GM12878 (cell line): Measurements from ENCODE around the gene STON2. TPM values are rescaled to one million over a fixed set of nuclear protein-coding genes. Genes with fewer than 3 reads are reported as not detected.

Experiments used
- ATAC-seq: fragments of 200-7000 bp; cut with Tn5 transposase; 3 replicates; pipeline ENCODE4 v1.9.1; 2020; ENCODE audit warnings: mild to moderate bottlenecking, moderate library complexity
- BruUV-seq: library from RNA; stranded (reverse); fragments of 400-500 nt; replicated peaks from 2 replicates; lab custom pipeline; 2021; lab: Mats Ljungman, UMichigan
- CTCF ChIA-PET: fragments of 300-600 bp; sonication (Branson Sonifier 250); formaldehyde crosslinking; extraction: SDS; loops from one replicate; lab custom pipeline; 2021; ENCODE audit warnings: inconsistent platforms; lab: Yijun Ruan, JAX
- POLR2A ChIA-PET: fragments of 350-600 bp; formaldehyde crosslinking; extraction: SDS; loops from one replicate; lab custom pipeline; 2021; ENCODE audit warnings: inconsistent platforms; lab: Charles Lee
- RAD21 ChIA-PET: fragments of 300-600 bp; sonication (Branson Sonifier 250); formaldehyde crosslinking; loops from one replicate; lab custom pipeline; 2023; ENCODE audit warnings: antibody characterized with exemption; ENCODE audit not compliant: unreplicated experiment; lab: Charles Lee
- SMC1A ChIA-PET: fragments of 300-600 bp; sonication (Branson Sonifier 250); formaldehyde crosslinking; loops from one replicate; lab custom pipeline; 2023; ENCODE audit not compliant: unreplicated experiment, uncharacterized antibody; lab: Charles Lee
- DNase-seq: peaks from one replicate; pipeline ENCODE4 v3.0.0-alpha.2; 2011; ENCODE audit warnings: low read depth, low spot score
- FAIRE-seq: peaks from 3 replicates; lab custom pipeline; 2011; peaks lifted over from hg19 to GRCh38; lab: Jason Lieb, UNC
- H2AFZ ChIP-seq: 2 replicates; pipeline ENCODE4 v1.6.0; 2011; ENCODE audit warnings: low read depth, low read length, control low read depth; ENCODE audit not compliant: control insufficient read depth
- H3K27ac ChIP-seq: 2 replicates; pipeline ENCODE4 v1.5.1; 2011; ENCODE audit warnings: control low read depth; ENCODE audit not compliant: control insufficient read depth, insufficient read depth
- H3K27me3 ChIP-seq, 2 experiments: replicated peaks in 1 of 2; 2 replicates each; pipeline versions ENCODE4 v1.6.0 to v1.6.1; 2011; ENCODE audit warnings: low read length in 1 of 2; ENCODE audit not compliant: control insufficient read depth in 2 of 2, insufficient read depth in 2 of 2
- H3K36me3 ChIP-seq, 2 experiments: 2 replicates each; pipeline ENCODE4 v1.5.1; 2011; ENCODE audit warnings: low read length in 1 of 2; ENCODE audit not compliant: control insufficient read depth in 2 of 2, insufficient read depth in 2 of 2
- H3K4me1 ChIP-seq: 2 replicates; pipeline ENCODE4 v1.6.1; 2011; ENCODE audit warnings: mild to moderate bottlenecking, low read length, moderate library complexity, mixed read lengths; ENCODE audit not compliant: control insufficient read depth, insufficient read depth
- H3K4me2 ChIP-seq: 2 replicates; pipeline ENCODE4 v1.6.0; 2011; ENCODE audit warnings: control low read depth; ENCODE audit not compliant: control insufficient read depth, insufficient read depth
- H3K4me3 ChIP-seq: fragments of 200-600 bp; sonication (generic); 2 replicates; pipeline ENCODE4 v1.5.1; 2016
- H3K79me2 ChIP-seq: 2 replicates; pipeline ENCODE4 v1.6.0; 2011; ENCODE audit warnings: low read length; ENCODE audit not compliant: control insufficient read depth, insufficient read depth
- H3K9ac ChIP-seq: 2 replicates; pipeline ENCODE4 v1.8.0; 2011; ENCODE audit warnings: low read length, control low read depth, mixed read lengths; ENCODE audit not compliant: control insufficient read depth, insufficient read depth
- H3K9me3 ChIP-seq: replicated peaks from 3 replicates; pipeline ENCODE4 v1.5.1; 2011; ENCODE audit warnings: mild to moderate bottlenecking, low read length; ENCODE audit not compliant: control insufficient read depth, insufficient read depth
- H4K20me1 ChIP-seq: 2 replicates; pipeline ENCODE4 v1.6.0; 2011; ENCODE audit not compliant: control insufficient read depth, insufficient read depth
- BCL3 ChIP-seq: IDR thresholded peaks from 2 replicates; pipeline ENCODE4 v1.6.1; 2011; ENCODE audit warnings: borderline replicate concordance, low read depth, mild to moderate bottlenecking, moderate library complexity, low read length; ENCODE audit not compliant: insufficient read depth, poor library complexity, severe bottlenecking
- CREB1 ChIP-seq: IDR thresholded peaks from 2 replicates; pipeline ENCODE4 v1.6.1; 2012; ENCODE audit warnings: low read depth, mild to moderate bottlenecking, inconsistent platforms
- CTCF ChIP-seq, 3 experiments: IDR thresholded peaks in 2 of 3; conservative IDR thresholded peaks in 1 of 3; 2 replicates each; pipeline ENCODE4 v1.5.1; 2011; ENCODE audit warnings: low read depth in 3 of 3, low read length in 3 of 3, mild to moderate bottlenecking in 3 of 3, control low read depth in 2 of 3, moderate library complexity in 2 of 3, inconsistent platforms in 1 of 3, mixed read lengths in 1 of 3; ENCODE audit not compliant: control insufficient read depth in 2 of 3, insufficient read depth in 1 of 3; ENCODE audit errors: extremely low read depth in 1 of 3
- EED ChIP-seq: sonication (generic); IDR thresholded peaks from 2 replicates; pipeline ENCODE4 v1.6.1; 2016; ENCODE audit warnings: antibody characterized with exemption, low read depth
- FOXM1 ChIP-seq: IDR thresholded peaks from 2 replicates; pipeline ENCODE4 v1.6.1; 2012; ENCODE audit warnings: low read depth, mild to moderate bottlenecking, inconsistent platforms, low read length, moderate library complexity
- IKZF1 ChIP-seq: fragments of 450-650 bp; conservative IDR thresholded peaks from 2 replicates; pipeline ENCODE4 v1.6.1; 2017; ENCODE audit warnings: antibody characterized with exemption, mild to moderate bottlenecking
- NFYA ChIP-seq: IDR thresholded peaks from 2 replicates; pipeline ENCODE4 v1.6.1; 2011; ENCODE audit warnings: low read depth, mild to moderate bottlenecking, low read length, improper control_type of control experiment, borderline replicate concordance
- RCOR1 ChIP-seq: conservative IDR thresholded peaks from 2 replicates; pipeline ENCODE4 v1.6.1; 2012; ENCODE audit warnings: low read depth, low read length, improper control_type of control experiment
- TAF1 ChIP-seq: IDR thresholded peaks from 2 replicates; pipeline ENCODE4 v1.6.1; 2011; ENCODE audit warnings: mild to moderate bottlenecking, low read depth, low read length, borderline replicate concordance
- TBL1XR1 ChIP-seq: IDR thresholded peaks from 2 replicates; pipeline ENCODE4 v1.6.1; 2012; ENCODE audit warnings: low read depth, low read length, improper control_type of control experiment
- TCF3 ChIP-seq: IDR thresholded peaks from 2 replicates; pipeline ENCODE4 v1.6.1; 2012; ENCODE audit warnings: low read depth, mild to moderate bottlenecking, low read length, borderline replicate concordance; ENCODE audit not compliant: insufficient read depth
- ZNF384 ChIP-seq: IDR thresholded peaks from 2 replicates; pipeline ENCODE4 v1.6.1; 2012; ENCODE audit warnings: low read depth, mild to moderate bottlenecking, low read length, improper control_type of control experiment, borderline replicate concordance
- WGBS: methylation state at CpG from one replicate; pipeline ENCODE4 v1.1.6; 2016; ENCODE audit warnings: low lambda C conversion rate; ENCODE audit not compliant: insufficient replicate concordance, insufficient coverage; ENCODE audit errors: missing lambda C conversion rate; 5-methylcytosine and 5-hydroxymethylcytosine counted together
- in situ Hi-C: fragments of 300-500 bp; cut with MboI; formaldehyde crosslinking; loops from 9 replicates; pipeline ENCODE4 v1.14.3; 2018; ENCODE audit warnings: mixed read lengths
- intact Hi-C: fragments of 100-400 bp; cut with micrococcal nuclease; formaldehyde crosslinking; loops from one replicate; pipeline ENCODE4 v1.14.2; 2022; ENCODE audit not compliant: unreplicated experiment
- polyA plus RNA-seq, 11 experiments: library from polyadenylated mRNA; depleted of rRNA in 4 of 11; unstranded in 6 of 11; stranded (reverse) in 5 of 11; fragments of >200 nt; fragmentation: Nextera tagmentation in 4 of 11; fragmentation: Illumina TruSeq in 1 of 11; extraction: Ambion mirVana in 4 of 11; extraction: Trizol in 1 of 11; gene quantifications; 1 replicate in 1 of 11; 2 replicates in 10 of 11; pipeline versions ENCODE4 v1.2.1 to v1.2.3, GENCODE V29; 2011 to 2016; ENCODE audit warnings: inconsistent platforms in 2 of 11, missing spikeins in 2 of 11, low read depth in 1 of 11
- total RNA-seq, 4 experiments: library from RNA; depleted of rRNA in 3 of 4; stranded (reverse); fragments of >200 nt in 3 of 4; fragmentation: Illumina TruSeq in 1 of 4; extraction: Trizol in 1 of 4; gene quantifications; 2 replicates each; pipeline versions ENCODE4 v1.2.1 to v1.2.3, GENCODE V29; 2013 to 2021

Gene STON2
- total and polyA plus RNA-seq, 10 of the 15 experiments (the other 5 are each of a cell fraction or from before 2014, with no cell fraction given) = 0.03 to 0.13 (median 0.03) TPM; not detected in 7

GRCh38 chr14:81366214-81366613 lies 33.9 kb downstream of the STON2 start:
- BruUV-seq = no TSS peak
- CTCF ChIA-PET = no interaction called here
- H3K4me1 ChIP-seq = no peaks in the 10 kb centered on the region
- SMC1A ChIA-PET = no interaction called here
- intact Hi-C loops (no loop called here), in situ Hi-C loops (no loop called here)
- H3K9ac ChIP-seq = no peak overlapping the region
- DNase-seq = no peak
- FAIRE-seq = no peak
- H3K79me2 ChIP-seq = no peaks in the 10 kb centered on the region
- 19% methylated on average over 6 of the region's 6 CpGs for WGBS
- H4K20me1 ChIP-seq = no peaks in the 10 kb centered on the region
- H2AFZ ChIP-seq = no peak overlapping the region
- no peaks in the 10 kb centered on the region for H3K36me3 ChIP-seq
- H3K4me2 ChIP-seq = no peak overlapping the region
- no peak overlapping the region for H3K27ac ChIP-seq
- H3K27me3 ChIP-seq = no peaks in the 10 kb centered on the region
- POLR2A ChIA-PET = no interaction called here
- TF ChIP-seq ZNF384 = no peak
- TF ChIP-seq FOXM1 = no peak
- TF ChIP-seq, all 136 proteins: peak for 0
- RAD21 ChIA-PET = no interaction called here
- no peak for ATAC-seq
- Histone ChIP-seq H3K4me3 (no peak overlapping the region), H3K9me3 (no peaks in the 10 kb centered on the region)

GRCh38 chr14:81363746-81364378 lies 36.3 kb downstream of the STON2 start:
- H3K9me3 ChIP-seq = no peaks in the 10 kb centered on the region
- H3K4me3 ChIP-seq = no peak overlapping the region
- no peaks in the 10 kb centered on the region for H3K79me2 ChIP-seq
- no peak overlapping the region for H3K4me2 ChIP-seq
- H3K4me1 ChIP-seq = no peaks in the 10 kb centered on the region
- H3K27me3 ChIP-seq = no peaks in the 10 kb centered on the region
- intact Hi-C loops (no loop called here), in situ Hi-C loops (no loop called here)
- DNase-seq (no peak), FAIRE-seq (no peak), ATAC-seq (no peak)
- BruUV-seq = no TSS peak
- ChIA-PET POLR2A (no interaction called here), CTCF (no interaction called here), RAD21 (no interaction called here), SMC1A (no interaction called here)
- no peak overlapping the region for H3K27ac ChIP-seq
- no peak overlapping the region for H2AFZ ChIP-seq
- WGBS = 2% methylated on average over 4 of the region's 4 CpGs
- no peaks in the 10 kb centered on the region for H4K20me1 ChIP-seq
- TF ChIP-seq IKZF1 (no peak), BCL3 (no peak), TBL1XR1 (no peak), EED (no peak), TAF1 (no peak), NFYA (no peak), RCOR1 (no peak), CREB1 (no peak), TCF3 (no peak), CTCF (IDR thresholded peaks at IDR 0.05 in 2 of 3, conservative IDR thresholded peaks at IDR 0.05 in 1 of 3; ENCODE audit: control insufficient read depth in 2 of 3, extremely low read depth in 1 of 3, insufficient read depth in 1 of 3, low read depth in 3 of 3, low read length in 3 of 3) (no peak)
- no peak overlapping the region for H3K9ac ChIP-seq
- no peaks in the 10 kb centered on the region for H3K36me3 ChIP-seq
